Measurements from ENCODE around the gene ARHGEF40.

ARHGEF40 gene

GRCh38 chr14:21099596-21099985, 29.5 kb downstream of the ARHGEF40 start:
- no peak for DNase-seq

DNA sequence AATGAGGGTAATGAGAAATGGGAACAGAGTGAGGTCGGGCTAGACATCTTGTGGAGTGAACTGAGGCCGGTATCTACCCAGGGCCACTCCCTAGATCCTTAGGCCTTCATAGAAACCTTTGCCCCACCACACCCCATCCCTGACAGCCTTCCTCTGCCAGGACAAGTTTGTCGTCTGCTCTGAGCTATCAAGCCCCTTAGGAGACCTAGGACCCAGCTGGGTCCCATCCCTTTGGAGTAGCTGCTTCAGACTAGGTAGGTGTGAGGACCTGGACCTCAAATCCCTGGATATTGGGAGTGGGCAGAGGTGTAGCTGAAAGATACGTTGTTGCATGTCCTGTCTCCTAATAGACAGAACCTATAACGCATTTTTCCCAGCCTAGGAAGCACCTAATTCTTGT, 30.8 kb downstream of the ARHGEF40 start, which contains the start of gene TMEM253:
Gene TMEM253, plus strand, starts transcription at position 136 of the 400 bp plus-strand sequence. CDS start 278 bp downstream, outside the sequence.
- no peak for DNase-seq

GRCh38 chr14:21101802-21102413, 31.8 kb downstream of the ARHGEF40 start:
- no peak for DNase-seq

DNA sequence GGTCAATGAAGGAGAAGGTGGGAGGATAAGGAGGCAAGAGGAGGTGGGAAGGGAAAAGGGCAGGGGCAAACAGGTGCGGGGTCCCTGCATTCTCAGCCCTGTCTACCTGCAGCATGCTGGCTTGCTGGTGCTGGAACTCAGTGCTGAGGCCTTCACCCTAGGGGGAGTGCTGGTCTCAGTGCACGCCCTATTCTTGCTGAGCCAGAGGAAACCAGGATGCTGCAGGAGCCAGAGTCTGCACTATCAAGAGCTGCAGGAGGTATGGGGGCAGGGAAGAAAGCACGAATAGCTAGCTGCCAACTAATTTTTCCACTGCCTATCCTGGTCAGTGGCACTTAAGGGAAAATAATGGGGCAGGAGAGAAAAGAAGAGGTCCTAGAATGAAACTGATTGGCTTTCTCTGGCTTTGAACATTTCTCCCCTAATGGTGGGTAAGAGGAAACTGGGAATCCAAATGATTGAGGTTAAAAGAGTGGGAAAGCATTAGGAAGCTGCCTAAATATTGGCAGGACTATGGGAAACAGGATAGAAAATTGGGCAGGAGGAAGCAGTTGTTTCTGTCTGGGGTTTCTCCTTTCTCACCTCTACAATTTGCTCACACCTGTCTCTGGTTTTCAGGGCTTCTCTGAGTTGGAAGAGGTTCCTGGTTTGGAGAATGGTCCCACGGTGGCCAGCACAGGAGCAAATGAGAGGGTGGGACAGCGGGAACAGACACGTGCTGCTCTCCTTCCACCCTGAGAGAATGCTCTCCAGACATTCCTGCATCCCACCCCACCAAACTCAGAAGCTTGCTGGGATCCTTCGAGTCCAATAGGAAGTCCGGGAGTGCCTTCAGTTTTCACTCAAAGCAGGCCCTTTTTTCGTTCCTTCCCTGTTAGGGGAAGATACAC, 32.7 kb downstream of the ARHGEF40 start:
- no peak for DNase-seq

DNA sequence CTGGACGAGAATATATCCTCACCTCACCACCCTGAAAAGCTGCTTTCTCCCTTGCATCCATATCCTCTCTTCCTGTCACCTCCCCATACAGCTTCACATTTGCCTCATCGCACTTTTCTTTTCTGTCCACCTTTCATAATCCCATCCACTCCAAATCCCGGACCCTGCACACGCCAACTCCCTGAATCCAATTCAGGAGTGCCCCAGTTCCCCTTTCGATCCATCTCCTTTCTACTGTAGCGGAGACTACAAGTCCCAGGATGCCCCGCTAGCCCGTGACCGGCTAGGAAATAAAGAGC, 33.3 kb downstream of the ARHGEF40 start:
- no peak for DNase-seq

DNA sequence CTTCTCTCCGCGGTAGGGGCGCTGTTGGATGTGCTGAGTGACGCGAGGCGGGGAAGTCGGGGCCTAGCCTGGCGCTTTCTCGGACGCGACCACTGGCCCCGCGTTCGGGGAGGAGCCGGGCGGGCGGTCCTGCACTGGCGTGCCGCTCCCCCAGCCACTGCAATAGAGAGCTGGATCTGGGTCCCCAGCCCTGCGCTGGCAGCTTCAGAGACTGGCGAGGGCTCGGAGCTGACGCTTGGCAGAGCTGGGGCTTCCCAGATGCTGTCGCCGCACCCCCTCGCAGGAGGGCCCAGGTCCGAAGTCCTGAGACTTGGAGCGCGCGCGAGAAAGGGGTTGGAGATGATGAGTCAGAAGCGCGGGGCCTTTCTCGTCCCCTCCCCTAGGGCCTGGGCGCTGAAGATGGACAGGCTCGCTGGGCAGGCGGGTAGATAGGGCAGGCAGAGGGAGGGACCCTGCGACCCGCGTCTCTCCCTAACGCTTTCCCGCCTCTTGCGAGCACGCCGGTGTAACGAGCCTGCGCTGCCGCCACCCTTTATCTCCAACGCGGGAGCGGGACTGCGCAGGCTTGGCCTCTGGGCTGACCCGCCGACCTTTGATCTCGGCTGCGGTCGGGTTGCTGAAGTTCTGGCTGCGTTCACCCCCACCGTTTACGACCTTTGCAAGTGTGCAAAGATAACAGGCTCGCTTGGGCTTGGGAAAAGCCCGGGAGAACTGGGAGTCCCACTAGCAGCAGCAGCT, 33.8 kb downstream of the ARHGEF40 start:
- DNase-seq, result peak; percentile 92

- DNase-seq, result peak; percentile 79
Measured at GRCh38 chr14:21104448-21105060, 34.5 kb downstream of the ARHGEF40 start.

- no peak for DNase-seq
Measured at GRCh38 chr14:21105095-21105494, 35.0 kb downstream of the ARHGEF40 start.

DNA sequence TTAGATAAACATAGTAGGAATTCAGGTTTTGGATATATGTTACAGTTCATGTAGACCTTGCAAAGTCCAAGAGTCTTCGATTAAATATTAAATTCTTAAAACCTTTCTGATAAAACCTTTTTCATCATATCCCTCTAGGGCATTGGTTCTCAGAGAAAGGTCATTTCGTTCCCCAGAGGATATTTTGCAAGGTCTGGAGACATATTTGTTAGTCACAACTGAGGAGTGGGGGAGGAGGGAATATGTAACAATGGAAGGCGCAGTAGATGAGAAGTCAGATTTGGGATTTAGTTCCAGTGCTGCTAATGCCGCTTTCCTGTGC, 36.0 kb downstream of the ARHGEF40 start:
- no peak for DNase-seq

- peak; percentile 65 for DNase-seq
Measured at GRCh38 chr14:21106498-21107282, 36.6 kb downstream of the ARHGEF40 start.

- DNase-seq, result no peak
Measured at GRCh38 chr14:21107283-21107800, 37.2 kb downstream of the ARHGEF40 start.

DNA sequence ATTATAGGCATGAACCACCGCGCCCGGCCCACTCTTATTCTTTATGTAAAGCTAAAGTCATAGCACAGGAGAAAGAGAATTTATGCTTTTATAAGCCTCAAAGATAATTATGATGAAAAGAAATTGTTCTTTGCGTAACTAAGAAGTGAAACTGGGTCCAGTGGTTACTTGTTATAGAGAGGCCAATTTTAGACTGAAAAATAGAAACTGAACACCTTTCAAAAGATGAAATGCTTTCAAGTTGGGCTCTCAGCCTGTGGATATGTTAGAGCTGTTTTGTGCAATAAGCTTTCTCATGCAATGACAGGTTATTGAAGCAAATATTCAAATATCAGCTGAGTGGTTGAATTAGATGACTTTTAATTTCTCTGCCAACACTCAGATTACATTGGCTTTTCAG, 38.7 kb downstream of the ARHGEF40 start:
- no peak for DNase-seq

DNA sequence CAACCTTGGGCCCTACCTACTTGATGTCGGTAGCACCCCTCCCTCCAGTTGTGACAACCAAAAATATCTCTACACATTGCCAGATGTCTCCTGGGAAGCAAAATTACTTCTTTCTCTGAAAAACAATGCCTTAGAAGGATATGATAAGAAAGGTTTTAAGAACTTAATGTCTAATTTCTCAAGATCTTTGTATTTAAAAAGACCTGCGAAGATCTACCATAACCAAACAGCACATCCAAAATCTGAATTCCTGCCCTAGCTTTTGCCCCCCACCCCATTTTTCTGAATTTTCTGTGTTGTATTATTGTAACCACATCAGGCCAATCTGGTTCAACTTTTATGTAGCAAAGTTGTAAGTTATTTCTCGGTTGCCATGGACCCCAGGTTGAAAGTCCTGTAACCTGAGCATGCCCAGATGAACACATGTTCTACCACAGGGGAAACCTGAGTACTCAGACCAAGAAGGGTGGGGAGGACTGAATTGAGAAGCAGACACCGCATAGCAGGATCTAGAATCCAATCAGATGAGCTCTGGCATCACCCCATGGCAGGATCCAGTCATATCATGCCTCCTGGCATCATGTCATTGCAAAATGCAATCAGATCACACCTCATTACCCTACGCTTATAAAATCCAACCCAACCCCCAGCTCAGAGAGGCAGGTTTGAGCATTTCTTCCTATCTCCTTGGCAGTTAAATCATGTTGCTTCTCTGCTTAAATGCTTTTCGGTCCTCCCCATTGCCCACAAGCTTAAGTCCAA, 39.5 kb downstream of the ARHGEF40 start:
- DNase-seq, result no peak

- no peak for DNase-seq
Measured at GRCh38 chr14:21112255-21112654, 42.2 kb downstream of the ARHGEF40 start.

DNA sequence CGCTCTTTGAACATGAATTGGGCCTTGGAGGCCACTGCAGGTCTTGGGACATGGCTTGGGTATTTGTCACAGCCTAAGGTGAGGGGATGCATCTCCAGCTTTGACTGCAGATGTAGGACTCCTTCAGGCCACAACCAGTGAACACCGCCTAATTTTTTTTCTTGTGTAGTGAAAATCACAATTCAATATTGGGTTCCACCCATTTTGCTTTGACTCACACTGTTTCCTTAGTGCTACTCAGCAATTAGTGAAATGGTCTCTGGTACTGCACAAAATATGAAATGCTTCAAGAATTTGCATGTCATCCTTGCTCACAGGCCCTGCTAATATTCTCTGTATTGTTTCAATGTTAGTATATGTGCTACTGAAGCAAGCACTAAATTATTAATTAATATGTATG, 43.3 kb downstream of the ARHGEF40 start:
- DNase-seq, result no peak

- no peak for DNase-seq
Measured at GRCh38 chr14:21118933-21119332, 48.8 kb downstream of the ARHGEF40 start.

GRCh38 chr14:21120686-21121085, 50.6 kb downstream of the ARHGEF40 start:
- no peak for DNase-seq

DNA sequence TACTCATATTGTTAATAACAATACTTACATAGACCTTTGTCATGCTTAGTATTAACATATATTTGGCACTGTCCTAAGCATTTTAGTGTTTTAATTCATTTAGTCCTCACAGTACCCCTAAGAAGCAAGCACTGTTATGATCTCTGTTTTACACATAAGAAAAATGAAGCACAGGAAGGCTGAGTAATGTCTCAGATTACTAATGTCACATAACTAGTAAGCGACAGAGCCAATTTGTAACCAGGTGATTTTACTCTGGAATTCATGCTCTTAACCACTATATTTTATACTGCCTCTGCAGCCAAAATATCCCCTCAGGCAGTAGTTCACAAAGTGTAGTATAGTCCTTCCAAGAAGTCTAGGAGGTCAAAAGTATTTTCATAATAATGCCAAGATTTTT, 51.0 kb downstream of the ARHGEF40 start:
- DNase-seq, result no peak

DNA sequence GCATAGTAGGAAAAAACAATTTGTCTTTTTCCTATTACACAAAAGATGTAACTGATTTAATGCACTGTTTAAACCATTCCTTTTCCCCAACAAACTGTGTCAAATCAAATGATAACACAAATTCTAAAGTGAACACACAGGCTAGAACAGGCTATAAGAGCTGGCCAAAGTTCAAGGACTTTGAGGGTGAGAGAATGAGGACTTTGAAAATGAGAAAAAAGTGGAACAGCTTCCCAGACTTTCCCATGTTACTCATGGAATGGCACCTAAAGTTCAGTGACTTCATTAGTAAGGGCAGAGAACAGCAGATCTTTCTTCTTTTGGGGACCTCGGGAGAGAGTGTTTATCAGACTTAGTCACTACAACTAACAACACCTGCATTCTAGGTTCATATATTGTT, 53.3 kb downstream of the ARHGEF40 start:
- no peak for DNase-seq

GRCh38 chr14:21133901-21134300, 63.8 kb downstream of the ARHGEF40 start:
- no peak for DNase-seq

DNA sequence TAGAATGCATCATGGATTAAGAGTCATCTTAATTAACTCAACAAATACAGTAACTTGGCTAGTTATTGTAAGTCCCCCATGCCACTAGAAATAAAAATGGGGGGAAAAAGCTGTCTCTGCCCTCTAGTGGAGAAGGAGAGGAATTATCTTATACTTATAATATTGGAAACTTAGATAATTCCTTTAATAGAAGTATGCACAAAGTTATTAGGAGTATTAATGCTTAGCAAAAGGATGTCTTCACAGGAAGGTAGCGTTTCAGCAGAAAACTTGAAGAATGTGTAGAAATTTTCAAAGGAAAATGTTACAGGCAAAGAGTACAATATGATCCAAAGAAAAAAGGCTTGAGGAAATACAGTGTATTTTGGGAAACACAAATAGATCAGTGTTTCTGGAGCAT, 65.9 kb downstream of the ARHGEF40 start:
- DNase-seq, result peak; percentile 6
